Measurements from ENCODE around the gene MYO10. TPM values are rescaled to one million over a fixed set of nuclear protein-coding genes. Genes with fewer than 3 reads are reported as not detected.

Gene MYO10
- total and polyA plus RNA-seq, 2 of the 8 experiments (the other 6 are each of a cell fraction or from before 2014, with no cell fraction given), result 21.5 to 107 TPM

- H4K8ac ChIP-seq (ENCODE audit: extremely low read depth, insufficient read depth, low read length), result no peak overlapping the region
- no peak overlapping the region for H4K91ac ChIP-seq (replicated peaks; ENCODE audit: insufficient read length, low read length)
- H2AFZ ChIP-seq (ENCODE audit: low read length), result no peak overlapping the region
- H3K4me2 ChIP-seq (ENCODE audit: insufficient read depth in 1 of 2, low read depth in 2 of 2, low read length in 2 of 2), result no peak overlapping the region
- H3K27ac ChIP-seq (ENCODE audit: low read depth, low read length), result no peak overlapping the region
- peaks cover 1 to 2% of the 10 kb centered on the region in 2 experiments for H4K20me1 ChIP-seq (replicated peaks in 1 of 2; ENCODE audit: control insufficient read depth in 1 of 2, insufficient read depth in 2 of 2, low read length in 2 of 2)
- H3K56ac ChIP-seq (replicated peaks; ENCODE audit: insufficient read length, low read depth, low read length), result no peak overlapping the region
- peaks cover 3% of the 10 kb centered on the region; the same call in 1 of the 2 replicates for H3K23me2 ChIP-seq (ENCODE audit: low read depth, low read length)
- no peak overlapping the region for H2AK5ac ChIP-seq (ENCODE audit: low read depth, low read length)
- no peak overlapping the region for H2BK12ac ChIP-seq (ENCODE audit: low read depth, low read length)
- H3K14ac ChIP-seq (ENCODE audit: insufficient read length), result no peak overlapping the region
- H4K5ac ChIP-seq (ENCODE audit: insufficient read length, low read depth, low read length), result no peak overlapping the region
- no peaks in the 10 kb centered on the region for H3K27me3 ChIP-seq (replicated peaks in 1 of 4; ENCODE audit: control insufficient read depth in 3 of 4, extremely low read depth in 1 of 4, insufficient read depth in 3 of 4, low read length in 3 of 4)
- WGBS, 2 experiments (ENCODE audit: extremely low coverage in 1 of 2, insufficient coverage in 1 of 2, insufficient read length in 1 of 2, insufficient replicate concordance in 2 of 2, low coverage in 1 of 2, low lambda C conversion rate in 2 of 2, missing lambda C conversion rate in 1 of 2), result 90% methylated on average over 8 of the region's 8 CpGs; no CpG with 5 or more reads in 1 of the 2 experiments
- peaks cover 7 to 76% of the 10 kb centered on the region in 2 experiments for H3K79me2 ChIP-seq (ENCODE audit: control insufficient read depth in 1 of 2, insufficient read depth in 2 of 2, low read length in 2 of 2)
- peaks cover 7% of the 10 kb centered on the region for H3K79me1 ChIP-seq (ENCODE audit: low read depth, low read length)
- H3K9ac ChIP-seq (replicated peaks in 1 of 4; ENCODE audit: extremely low read depth in 1 of 4, low read depth in 3 of 4, low read length in 3 of 4), result no peak overlapping the region
- no peak overlapping the region for H2BK5ac ChIP-seq (ENCODE audit: low read depth, low read length)
- CTCF ChIA-PET (ENCODE audit: partially characterized antibody), result interaction anchor here (0.9 to 2.0 kb wide), 3 partner anchors 25 to 480 kb away, joined by 3 to 4 read pairs (median 3); no protein-coding TSS in a partner anchor
- H3K23ac ChIP-seq (ENCODE audit: insufficient read length), result no peak overlapping the region
- peaks cover 36 to 59% (median 51%) of the 10 kb centered on the region in 4 experiments for H3K36me3 ChIP-seq (ENCODE audit: control insufficient read depth in 2 of 4, insufficient read depth in 4 of 4, low read length in 3 of 4)
- TF ChIP-seq NANOG (IDR thresholded peaks at IDR 0.05; ENCODE audit: insufficient read depth, low read depth, low read length, poor library complexity, severe bottlenecking) (no peak), CTBP2 (IDR thresholded peaks at IDR 0.05; ENCODE audit: borderline replicate concordance, insufficient read depth, insufficient read length, low read length) (no peak), CBX5 (IDR thresholded peaks at IDR 0.05; ENCODE audit: low read depth, low read length) (no peak), RXRA (IDR thresholded peaks at IDR 0.05; ENCODE audit: insufficient read depth, low read depth, low read length) (no peak)
- H2BK120ac ChIP-seq (replicated peaks; ENCODE audit: low read depth, low read length), result no peak overlapping the region
- H3K18ac ChIP-seq (ENCODE audit: extremely low read depth, low read length), result no peak overlapping the region
- H2BK20ac ChIP-seq (ENCODE audit: low read length), result no peak overlapping the region
- H3K4me3 ChIP-seq (ENCODE audit: extremely low read depth in 1 of 4, insufficient read depth in 2 of 4, low read depth in 3 of 4, low read length in 4 of 4), result no peak overlapping the region
- no peaks in the 10 kb centered on the region for H3K9me3 ChIP-seq (ENCODE audit: insufficient read depth in 2 of 2, low read depth in 1 of 2, low read length in 1 of 2)
- no peak overlapping the region for H2BK15ac ChIP-seq (ENCODE audit: low read length)
- no peak overlapping the region for H3K4ac ChIP-seq (replicated peaks; ENCODE audit: insufficient read length, low read depth, low read length)
- FAIRE-seq, result no peak
- H3K4me1 ChIP-seq (replicated peaks in 1 of 4; ENCODE audit: control insufficient read depth in 3 of 4, insufficient read depth in 4 of 4, low read length in 3 of 4), result peaks cover 0 to 15% (median 7%) of the 10 kb centered on the region in 4 experiments; a peak in 4 of 7 replicates
- POLR2A ChIA-PET (ENCODE audit: partially characterized antibody), result no interaction called here
- no peak for DNase-seq (ENCODE audit: low read depth in 1 of 2, low spot score in 2 of 2)
These were observed 226.2 kb downstream of the MYO10 start for GRCh38 chr5:16709691-16710433.
